OCI-M1 (cell line): ENCODE results near the gene PROB1.
"Not testable (repeated sequence)": the region's sequence is repeated elsewhere in the genome, so short reads cannot be mapped to it uniquely, and the experiment has no call there.

Experiments
- DNase-seq: peaks from one replicate; lab custom pipeline; 2025; lab: John Stamatoyannopoulos, UW

Gene PROB1

DNA sequence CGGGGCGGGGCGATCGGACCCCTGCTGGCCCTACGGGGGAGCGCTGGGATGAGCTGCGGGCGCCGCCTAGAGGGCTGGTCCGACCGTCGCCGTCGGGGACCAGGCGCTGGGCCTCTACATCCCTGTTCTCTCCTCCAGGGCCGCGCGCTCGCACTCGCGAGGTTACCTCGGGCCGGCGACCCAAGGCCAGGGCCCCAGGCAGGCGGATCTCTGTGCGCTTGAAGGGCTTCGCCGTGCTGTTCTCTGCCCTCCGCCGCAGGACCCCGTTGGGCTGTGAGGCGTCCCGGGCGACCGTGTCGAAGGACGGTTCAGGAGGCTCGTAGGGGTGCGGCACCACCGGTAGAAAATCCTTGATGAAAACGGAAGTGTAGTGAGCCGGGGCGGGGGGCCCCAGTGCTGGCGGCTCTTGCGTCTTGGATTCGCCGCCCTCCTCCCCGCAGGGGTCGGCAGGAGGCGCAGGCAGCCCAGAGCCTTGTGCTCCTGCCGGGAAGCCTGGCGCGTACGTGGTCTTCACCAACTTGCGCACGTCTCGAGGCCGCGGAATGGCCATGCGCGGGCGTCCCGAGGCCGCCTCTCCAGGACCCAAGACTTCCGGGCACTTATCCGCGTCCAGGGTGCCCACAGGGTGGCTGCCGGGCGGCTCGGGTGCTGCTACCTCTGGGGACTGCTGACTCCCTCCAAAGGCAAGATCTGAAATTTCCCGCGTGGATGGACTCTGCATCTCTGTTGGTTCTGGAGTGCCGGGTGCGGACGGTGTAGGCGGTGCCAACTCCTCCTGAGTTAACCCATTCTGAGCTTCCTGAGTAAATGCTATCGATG, 2.0 kb downstream of the PROB1 start:
- peak; percentile 90 for DNase-seq

DNA sequence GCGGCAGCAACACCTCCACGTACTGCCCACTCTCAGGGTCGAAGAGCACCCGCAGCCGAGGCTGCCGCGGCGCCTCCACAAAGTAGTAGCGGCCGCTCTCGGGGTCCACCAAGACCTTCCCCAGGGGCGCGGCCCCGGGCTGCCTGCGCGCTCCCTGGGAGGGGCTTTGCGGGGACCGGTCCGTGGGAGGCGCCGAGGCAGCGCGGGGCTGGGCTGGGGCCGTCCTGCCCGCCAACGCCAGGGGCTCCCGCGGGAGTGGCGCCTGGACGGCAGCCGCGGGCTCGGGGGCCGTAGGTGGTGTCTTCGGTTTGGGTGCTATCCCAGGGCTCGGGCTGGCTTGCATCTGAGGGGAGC, 2.6 kb downstream of the PROB1 start:
- DNase-seq: no peak

DNA sequence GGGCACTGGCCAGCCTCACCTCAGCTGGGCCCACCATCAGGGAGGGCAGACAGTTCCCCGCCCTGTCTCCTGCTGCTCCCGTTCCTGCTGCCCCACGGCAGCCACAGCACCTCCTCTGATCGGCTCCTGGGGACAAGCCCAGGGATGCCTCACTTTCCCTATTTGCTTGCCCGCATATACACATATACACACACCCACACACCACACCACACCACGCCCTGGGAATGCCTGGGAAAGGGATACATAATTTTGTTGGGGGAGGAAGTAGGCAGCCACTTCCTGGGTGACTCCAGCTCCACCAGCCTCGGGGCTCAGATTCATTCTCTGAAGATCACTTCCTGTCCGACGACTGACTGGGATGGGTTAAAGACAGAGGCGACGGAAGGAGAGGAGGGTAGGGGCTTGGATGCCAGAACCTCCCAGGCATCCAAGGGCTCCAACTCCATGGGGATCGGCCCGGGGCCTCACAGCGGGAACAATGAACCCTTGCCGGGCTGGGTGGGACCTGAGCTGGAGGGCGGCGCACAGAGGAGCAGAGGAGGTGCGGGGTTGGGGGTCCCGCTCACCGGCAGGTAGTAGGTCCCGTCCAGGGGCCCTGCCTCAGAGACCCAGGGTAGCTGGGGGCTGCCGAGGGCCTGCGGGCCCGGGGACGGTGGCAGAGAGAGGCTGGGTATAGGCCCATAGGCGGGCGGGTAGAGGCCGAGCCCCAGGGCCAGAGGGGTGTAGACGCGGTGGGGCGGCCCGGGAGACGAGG, 3.2 kb downstream of the PROB1 start:
- no peak for DNase-seq

DNA sequence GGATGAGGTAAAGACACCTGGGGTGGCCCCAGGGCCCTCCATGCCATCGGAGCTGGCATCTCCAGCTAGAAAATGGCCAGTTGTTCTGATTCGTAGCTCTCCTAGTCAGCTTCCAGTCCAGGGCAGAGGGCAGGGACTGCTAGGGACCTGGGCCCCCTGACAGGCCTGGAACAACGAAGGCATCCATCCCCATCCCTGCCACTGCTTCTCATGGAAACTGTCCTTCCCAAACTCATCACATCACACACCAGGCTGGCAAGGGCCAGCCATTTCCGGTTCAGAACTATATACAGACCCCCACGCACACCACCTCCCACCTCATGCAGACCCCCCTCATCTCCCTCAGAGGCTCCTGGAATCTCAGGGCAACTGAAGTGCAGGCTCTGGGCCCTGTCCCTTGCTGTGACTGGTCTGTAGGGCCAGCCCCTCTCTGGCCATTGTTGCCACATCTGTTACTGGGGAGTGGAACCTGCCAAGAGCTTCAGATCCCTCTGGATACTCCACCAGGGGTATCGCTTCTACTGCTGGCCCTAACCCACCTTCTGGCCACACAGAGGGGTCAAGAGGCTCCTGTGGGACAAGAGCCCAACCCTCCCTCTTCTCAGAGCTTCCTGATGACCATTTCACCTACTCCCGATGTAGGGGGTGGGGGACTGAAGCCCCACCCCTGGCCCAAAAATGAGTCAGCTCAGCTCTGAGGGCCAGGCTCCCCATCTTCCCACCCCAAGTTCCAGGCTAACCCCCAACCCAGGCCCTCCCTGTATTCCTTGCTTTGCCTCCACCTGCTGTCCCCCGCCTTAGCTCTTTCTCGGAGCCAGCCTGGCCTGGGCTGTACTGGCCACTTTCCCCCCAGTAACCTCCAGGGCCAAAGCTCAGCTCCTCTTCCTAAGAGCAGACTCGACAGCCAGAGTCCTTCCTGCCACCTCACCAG, 4.0 kb downstream of the PROB1 start:
- DNase-seq: no peak

DNA sequence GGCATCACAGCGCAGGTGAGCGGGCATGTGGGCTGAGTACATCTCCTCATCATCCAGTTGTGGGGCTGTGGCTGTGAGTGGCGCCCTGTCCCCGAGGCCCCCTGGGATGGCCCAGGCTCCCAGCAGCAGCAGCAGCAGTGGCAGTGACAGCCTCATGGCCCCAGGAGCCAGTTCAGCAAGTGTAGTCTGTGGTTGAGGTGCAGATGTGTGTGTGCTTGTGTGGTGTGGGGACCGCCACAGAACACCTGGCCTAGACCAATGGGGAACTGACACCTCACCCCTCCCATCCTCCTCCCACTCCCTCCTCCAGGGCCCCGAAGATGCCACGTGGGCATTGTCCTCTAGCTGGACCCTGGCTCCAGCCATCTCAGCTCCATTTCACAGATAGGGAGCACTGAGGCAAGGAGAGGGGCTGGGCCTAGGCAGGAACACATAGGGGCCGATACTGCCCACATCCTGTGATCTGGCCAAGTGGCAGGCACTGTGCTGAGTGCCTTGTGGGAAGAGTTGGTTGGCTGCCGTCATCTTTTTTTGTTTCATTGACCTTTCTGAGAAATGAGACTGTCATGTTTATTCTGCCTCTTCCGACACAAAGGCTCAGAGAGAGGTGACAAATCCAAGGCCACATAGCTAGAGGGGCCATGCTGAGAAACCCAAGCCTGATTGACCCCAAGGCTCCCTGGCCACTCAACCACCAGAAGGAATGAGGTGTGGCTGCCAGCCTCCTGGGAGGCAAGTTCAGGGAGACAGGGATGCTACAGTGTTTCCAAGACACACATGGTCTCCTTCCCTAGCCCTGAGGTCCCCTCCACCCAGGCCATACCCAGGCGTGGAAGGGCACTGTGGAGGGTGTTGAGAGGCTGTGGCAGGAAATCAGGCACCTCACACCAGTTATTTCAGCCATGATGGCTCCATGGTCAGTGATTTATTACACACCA, 4.9 kb downstream of the PROB1 start, which contains the start of gene MZB1:
Gene MZB1 (minus strand): TSS at position 213 of the 938 bp plus-strand sequence. CDS start 57 bp downstream, at position 156.
- DNase-seq: no peak

DNA sequence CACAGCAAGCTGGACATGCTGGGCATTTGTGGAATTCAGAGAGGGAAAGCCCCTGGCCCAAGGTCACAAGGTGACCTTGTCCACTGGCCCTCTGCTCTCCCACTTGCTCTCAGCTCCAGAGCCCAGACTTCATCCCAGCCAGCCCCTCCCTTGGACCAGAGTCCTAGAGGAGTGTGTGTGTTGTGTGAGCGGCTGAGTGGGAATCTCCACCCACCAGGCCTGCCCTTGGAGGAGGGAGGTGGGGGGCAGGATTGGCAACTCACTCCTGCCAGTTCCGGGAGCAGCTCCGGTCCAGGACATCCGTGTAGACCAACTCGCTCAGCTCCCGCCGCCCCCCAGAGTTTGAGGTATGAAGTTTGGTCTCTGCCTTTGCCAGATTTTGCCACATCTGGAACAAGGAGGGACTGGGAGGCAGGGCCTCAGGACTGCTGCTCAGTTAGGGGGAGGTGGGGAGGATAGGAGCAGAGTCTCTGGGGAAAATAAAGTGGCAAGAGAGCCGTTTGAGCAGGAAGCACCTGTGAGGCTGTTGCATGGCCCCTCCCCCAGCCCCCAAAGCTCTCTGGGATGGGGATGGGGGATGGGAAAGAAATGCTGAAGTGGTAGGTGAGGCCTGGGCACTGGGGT, 6.6 kb downstream of the PROB1 start:
- no peak for DNase-seq

DNA sequence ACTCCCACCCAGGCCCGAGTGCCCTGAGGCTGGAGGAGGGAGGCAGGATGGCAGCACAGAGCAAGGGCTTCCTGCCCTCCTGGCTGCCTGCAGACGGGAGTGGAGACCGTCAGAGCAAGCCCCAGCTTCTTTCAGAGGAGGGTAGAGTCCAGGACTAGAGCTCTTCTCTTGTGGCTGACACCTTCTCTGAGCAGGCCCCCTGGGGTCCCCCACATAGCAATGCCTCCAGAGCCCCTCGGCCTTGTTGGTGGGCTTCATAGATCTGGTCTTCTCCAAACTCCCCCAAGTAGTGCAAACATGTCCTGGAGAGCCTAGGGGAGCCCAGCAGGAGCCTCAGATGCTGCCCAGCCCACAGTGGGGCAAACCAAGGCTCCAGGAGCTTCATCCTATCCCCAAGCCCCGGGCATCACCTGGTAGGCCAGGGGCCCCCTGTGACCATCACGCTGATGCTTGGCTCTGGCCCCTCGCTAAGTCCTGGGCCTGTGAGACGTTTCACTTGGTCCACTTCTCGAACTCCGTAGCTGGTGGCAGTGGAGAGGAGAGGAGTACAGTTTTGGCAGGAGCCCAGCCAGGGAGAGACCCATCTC, 7.2 kb downstream of the PROB1 start:
- DNase-seq: no peak

DNA sequence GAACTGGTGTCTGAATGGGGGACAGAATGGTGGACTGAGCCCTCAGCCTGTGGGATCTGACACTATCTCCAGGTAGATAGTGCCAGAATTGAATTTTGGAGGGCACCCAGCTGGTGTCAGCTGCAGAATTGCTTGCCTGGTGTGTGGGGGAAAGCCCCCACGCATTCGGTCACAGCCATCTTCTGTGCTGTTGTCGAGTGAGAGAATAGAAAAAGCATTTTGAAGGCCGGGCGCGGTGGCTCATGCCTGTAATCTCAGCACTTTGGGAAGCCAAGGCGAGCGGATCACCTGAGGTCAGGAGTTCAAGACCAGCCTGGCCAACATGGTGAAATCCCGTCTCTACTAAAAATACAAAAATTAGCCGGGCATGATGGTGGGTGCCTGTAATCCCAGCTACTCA, 7.9 kb downstream of the PROB1 start:
- not testable (repeated sequence) for DNase-seq

DNA sequence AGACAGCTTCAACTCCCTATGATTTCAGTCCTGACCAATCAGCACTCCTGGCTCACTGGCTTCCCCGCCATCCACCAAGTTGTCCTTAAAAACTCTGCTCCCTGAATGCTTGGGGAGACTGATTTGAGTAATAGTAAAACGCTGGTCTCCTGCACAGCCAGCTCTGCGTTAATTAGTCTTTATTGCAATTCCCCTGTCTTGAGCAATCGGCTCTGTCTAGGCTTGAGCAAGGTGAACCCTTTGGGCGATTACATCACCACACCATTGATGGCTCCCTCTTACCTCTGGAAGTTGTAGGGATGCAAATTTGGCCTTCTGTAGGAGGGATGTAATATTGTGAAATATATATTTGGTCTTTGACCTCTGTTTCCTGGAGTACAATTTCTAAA, 8.9 kb downstream of the PROB1 start:
- no peak for DNase-seq

DNA sequence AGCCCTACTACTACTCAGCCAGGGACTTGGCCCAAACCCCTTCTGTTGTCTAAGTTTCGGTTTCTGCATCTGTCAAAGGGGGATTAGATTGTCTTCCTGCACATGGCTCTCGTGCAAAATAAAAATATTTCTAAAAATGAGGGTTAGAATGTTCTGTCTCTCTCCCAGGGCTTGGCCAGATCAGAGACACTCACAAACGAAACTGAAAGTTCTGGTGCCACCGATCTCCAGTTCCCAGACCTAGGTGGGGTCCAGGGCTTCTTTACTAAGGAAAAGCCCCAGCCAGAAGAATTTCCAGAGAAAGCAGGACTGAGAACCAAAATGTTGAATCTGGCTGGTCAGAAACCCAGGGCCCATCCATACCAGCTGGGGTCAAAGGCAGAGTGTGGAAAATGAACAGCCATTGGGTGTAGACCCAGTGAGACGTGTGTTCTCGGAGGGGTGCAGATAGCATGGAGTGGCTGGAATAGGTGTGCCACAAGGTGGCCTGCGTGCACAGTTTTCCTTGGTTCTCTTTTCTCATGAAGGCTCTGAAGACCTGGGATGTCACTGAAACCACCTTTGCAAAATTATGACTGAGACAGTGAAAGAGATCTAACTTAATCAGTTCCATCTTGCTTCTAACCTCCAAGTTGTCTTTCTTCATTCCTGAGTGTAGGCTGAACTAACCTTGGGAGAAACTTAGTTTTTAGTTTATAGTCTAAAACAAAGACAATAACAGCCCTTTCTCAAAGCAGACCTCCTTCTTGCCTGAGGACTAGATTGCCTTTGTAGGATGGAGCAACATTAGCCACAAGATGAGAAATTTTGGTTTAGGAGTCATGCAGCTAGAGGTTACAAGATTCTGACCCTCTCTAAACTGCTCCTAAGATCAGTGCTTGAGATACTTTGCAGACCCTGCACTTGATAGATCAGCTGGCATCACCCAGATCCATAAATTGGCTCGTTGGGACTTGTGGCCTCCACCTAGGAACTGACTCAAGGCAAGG, 9.5 kb downstream of the PROB1 start:
- peak; percentile 89 for DNase-seq

DNA sequence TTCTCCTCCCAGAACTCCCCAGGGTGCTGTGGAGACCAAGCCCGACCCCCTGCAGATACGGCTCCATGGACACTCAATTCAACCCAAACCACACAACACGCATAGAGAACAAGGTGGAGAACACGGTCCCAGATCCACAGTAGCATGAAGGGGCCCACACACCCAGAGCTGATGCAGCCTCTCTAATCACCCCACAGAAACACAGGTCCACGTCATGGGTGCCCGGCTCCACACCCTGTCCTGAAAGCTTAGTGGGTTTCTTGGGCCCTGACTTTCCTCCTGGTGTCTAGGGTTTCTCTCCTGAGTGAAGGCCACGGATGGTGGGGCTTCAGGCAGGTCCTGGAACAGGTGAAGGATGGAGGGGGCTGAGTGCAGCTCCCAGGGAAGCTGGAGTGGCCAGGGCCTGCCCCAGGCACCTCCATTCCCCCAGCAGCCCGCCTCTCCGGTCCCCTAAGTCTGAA, 10.3 kb downstream of the PROB1 start:
- DNase-seq: peak; percentile 36

DNA sequence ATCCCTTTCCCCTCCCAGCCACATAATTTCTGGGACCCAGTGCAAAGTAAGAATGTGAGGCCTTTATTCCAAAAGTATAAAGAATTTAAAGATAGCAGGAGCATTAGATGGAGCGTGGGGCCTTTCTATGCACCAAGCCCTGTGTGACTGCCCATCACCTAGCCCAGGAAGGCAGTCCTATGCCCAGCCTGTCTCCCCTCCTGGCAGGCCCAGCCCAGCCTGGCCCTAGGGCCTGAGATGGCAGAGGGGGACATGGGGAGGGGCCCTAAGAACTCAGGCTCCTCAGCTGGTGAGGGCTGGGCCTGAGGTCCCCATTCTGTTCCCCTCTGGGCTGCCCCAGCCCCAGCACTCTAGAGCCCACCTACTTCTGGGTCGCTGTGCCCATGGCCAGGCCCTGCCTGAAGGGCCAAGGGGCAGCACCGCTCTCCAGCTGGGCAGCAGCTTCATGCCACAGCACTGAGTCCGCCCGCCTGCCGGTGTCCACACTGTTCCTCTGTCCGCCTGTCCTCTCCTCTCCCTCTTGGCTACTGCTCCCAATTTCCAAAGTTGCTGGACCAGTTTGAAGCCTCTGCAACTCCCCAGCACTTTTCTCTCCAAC, 10.8 kb downstream of the PROB1 start:
- DNase-seq: no peak

DNA sequence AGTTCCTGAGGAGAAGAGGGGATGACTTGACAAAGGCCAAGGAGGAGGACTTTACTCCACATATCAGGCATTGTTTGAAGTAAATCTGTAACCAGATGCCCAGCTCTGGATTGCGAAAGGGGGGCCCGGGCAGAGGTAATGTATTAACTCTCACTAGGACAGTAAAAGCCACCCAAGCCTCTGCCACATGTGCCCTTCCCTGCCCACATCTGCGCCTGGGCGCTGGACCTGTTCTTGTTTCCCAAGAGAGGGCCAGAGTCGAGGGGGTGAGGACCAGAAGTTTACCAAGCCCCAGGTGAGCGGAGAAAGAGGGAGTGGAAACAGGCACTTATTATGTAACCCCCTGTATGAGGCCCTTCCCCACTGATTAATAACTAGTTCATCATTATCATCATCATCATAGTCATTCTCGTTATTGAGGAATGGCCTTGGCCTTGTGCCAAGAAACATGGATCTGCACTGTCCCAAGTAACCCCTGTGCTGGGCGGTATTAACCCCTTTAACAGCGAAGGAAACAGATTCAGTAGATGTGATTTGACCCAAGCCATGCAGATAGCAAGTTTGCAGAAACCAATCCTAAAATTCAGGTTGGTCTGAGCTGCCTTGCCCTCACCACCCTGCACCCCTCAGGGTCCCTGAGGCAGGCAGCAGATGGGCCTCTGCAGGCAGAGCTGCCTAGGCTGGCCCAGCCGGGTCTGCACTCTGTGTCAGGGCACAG, 11.5 kb downstream of the PROB1 start, which contains the start of gene SLC23A1:
Gene SLC23A1 (minus strand): TSS at position 23 of the 718 bp plus-strand sequence. CDS start 44 bp downstream, outside the sequence.
- peak; percentile 35 for DNase-seq

DNA sequence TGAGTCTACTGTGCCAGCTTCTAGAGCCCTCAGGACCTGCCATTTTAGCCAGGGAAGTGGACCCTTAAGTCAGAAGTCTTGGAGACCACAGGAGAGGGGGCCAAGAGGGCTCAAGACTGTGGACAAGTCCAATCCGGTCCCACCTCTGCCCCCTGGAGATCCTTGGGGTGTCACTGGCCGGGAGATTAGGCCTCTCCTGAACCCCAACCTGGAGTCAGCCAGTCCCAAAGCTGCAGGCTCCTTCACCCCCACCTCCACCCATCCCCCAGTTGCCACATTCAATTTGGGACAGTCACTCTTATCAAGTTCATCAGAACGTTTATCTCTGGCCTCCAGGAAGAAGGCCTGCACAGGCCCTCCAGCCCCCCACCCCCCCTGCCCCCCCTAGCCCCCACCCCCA, 12.1 kb downstream of the PROB1 start:
- no peak for DNase-seq

DNA sequence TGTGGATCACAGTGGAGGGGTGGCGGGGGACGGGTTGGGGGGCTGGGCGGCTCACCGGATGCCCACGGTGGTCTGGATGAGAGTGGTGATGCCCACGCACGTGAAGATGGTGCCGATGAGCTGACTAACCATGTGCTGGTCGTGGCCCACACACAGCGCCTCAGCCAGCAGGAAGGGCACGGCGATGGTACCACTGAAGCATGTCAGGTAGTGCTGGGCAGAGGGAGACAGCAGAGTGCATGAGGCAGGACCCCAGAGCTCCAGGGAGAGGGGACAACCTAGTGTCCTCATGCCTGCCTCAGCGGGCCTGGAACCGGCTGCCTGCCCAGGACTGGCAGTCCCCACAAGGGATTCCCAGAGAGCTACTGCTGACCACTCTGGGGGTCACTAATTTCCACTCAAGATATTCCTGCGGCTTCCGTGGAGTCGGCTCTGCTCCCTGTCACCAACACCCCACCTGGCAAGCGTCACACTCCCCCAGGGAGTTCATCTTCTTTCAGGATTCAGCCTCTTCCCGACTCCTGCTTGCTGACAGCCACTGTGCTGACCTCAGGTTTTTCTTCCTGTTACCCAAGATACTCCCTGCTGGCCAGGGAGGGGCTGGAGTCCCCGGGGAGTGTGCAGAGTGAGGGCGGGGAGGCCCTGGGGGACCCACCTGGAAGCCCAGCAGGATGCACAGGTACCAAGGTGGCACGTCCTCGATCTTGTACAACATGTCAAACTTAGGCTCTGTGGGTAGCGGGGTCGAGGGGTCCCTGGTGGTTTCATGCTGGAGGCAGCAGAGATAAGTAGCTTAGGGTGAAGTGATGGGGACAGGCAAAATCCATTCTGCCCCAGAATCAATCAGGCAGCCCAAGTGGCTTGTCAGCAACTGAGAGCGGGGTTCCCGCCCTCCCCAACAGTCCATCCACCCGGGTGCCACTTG, 12.8 kb downstream of the PROB1 start:
- no peak for DNase-seq

DNA sequence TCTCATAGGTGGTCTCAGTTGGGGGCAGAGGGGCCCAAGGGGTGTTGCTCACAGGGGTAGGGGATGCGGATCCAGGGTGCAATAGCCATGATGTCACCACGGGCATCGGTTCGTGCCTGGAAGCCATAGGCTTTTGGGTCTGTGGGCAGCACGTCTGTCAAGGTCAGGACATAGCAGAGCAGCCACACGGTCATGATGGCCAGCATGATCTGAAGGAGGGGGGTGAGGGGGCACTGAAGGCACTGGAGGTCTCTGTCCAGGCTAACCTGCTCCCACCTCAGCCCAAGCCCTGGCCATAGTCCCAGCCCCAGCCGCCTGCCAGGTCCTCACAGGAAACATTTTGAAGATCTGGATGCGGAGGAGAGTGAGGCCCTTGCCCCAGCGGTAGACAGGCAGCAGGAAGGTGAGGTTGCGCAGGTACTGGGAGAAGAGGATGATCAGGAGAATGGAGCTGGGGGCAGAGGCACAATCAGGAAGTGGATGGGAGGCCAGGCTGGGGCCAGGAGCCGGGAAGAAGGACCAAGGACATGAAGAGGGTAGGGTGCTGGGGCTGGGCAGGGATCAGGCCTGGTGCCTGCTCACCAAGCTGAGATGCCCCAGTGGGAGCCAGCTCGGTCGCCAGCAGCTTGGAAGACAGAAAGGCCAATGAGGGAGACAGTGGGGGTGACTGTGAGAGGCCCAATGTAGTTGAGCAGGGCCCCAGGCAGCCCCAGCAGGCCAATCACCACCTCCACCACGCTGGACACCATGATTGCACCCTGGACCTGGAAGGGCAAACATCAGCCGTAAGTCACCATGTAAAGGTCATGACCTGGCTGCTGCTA, 15.1 kb downstream of the PROB1 start:
- DNase-seq: no peak
